ENCODE measurements around the gene DOCK10. TPM values are rescaled to one million over a fixed set of nuclear protein-coding genes. Genes with fewer than 3 reads are reported as not detected.

The DOCK10 gene
- total and polyA plus RNA-seq, 2 donors (not counting 3 experiments of a cell fraction or from before 2014, with no cell fraction given) = 5.8 to 23.0 TPM

- Histone ChIP-seq H3K4me3 (replicated peaks in 1 of 3; ENCODE audit: insufficient read depth in 1 of 3, low read depth in 1 of 3, low read length in 3 of 3) (no peak overlapping the region), H3K79me2 (ENCODE audit: control insufficient read depth, insufficient read depth, low read length) (peaks cover 46% of the 10 kb centered on the region), H3K9me3 (replicated peaks; ENCODE audit: control insufficient read depth, insufficient read depth, low read length) (no peaks in the 10 kb centered on the region), H3K27me3 (ENCODE audit: control insufficient read depth in 2 of 2, insufficient read depth in 2 of 2, low read length in 2 of 2) (no peaks in the 10 kb centered on the region), H3K36me3 (ENCODE audit: control insufficient read depth in 2 of 2, extremely low read depth in 1 of 2, insufficient read depth in 2 of 2, low read length in 2 of 2) (peaks cover 0 to 2% of the 10 kb centered on the region in 2 experiments), H3K9ac (replicated peaks; ENCODE audit: extremely low read depth, insufficient read depth, low read length) (peak overlapping the region; percentile 22), H2AFZ (ENCODE audit: low read depth, low read length) (no peak overlapping the region), H3K27ac (ENCODE audit: insufficient read depth, low read depth, low read length) (peak overlapping the region; percentile 87), H3K4me2 (ENCODE audit: insufficient read depth, low read length) (no peak overlapping the region), H3K4me1 (ENCODE audit: control insufficient read depth, extremely low read depth, insufficient read depth, low read length) (peaks cover 34% of the 10 kb centered on the region), H3K9me1 (replicated peaks; ENCODE audit: control insufficient read depth, extremely low read depth, insufficient read depth, low read length) (no peaks in the 10 kb centered on the region), H4K20me1 (replicated peaks; ENCODE audit: control insufficient read depth, extremely low read depth, insufficient read depth, low read length) (no peaks in the 10 kb centered on the region)
- no TSS peak for BruUV-seq (replicated peaks)
- TF ChIP-seq FOS (IDR thresholded peaks at IDR 0.05; ENCODE audit: borderline replicate concordance, insufficient read depth, low read length) (no peak), MAX (IDR thresholded peaks at IDR 0.05; ENCODE audit: insufficient read depth, insufficient read length) (no peak), MYC (IDR thresholded peaks at IDR 0.05; ENCODE audit: low read depth, low read length) (no peak), POLR2A (IDR thresholded peaks at IDR 0.05; ENCODE audit: low read depth, low read length) (no peak), EZH2 (IDR thresholded peaks at IDR 0.05; ENCODE audit: borderline replicate concordance, low read depth, low read length, severe bottlenecking) (no peak), GATA2 (IDR thresholded peaks at IDR 0.05; ENCODE audit: insufficient read depth, insufficient read length, low read depth, low read length) (no peak), POLR2AphosphoS5 (IDR thresholded peaks at IDR 0.05; ENCODE audit: insufficient read depth, low read depth, low read length) (no peak), JUN (IDR thresholded peaks at IDR 0.05; ENCODE audit: borderline replicate concordance, insufficient read depth, insufficient read length, low read depth) (no peak), CTCF (IDR thresholded peaks at IDR 0.05; ENCODE audit: extremely low read depth in 1 of 2, insufficient read depth in 1 of 2, low read depth in 1 of 2, low read length in 2 of 2) (no peak)
- intact Hi-C loops (cut with micrococcal nuclease) (loop anchor here (1.0 to 5.0 kb wide), 2 partner anchors 20 to 110 kb away; no protein-coding TSS in a partner anchor), dilution Hi-C loops (cut with MboI; ENCODE audit: extremely low pct_ligation_motif_present, low sequenced_read_pairs) (no loop called here)
- POLR2A ChIA-PET = interaction anchor here (0.6 kb wide), 1 partner anchor 18 kb away, joined by 3 read pairs; no protein-coding TSS in a partner anchor
- no peak for FAIRE-seq
- CTCF ChIA-PET = interaction anchor here (0.8 to 3.2 kb wide), 5 partner anchors 11 to 111 kb away, joined by 4 to 13 read pairs (median 5); no protein-coding TSS in a partner anchor
- peak; percentile 77 for DNase-seq (ENCODE audit: low read depth, low spot score)
Measured at GRCh38 chr2:224927646-224928173, 114.6 kb downstream of the DOCK10 start.
